Common myeloid progenitor, CD34-positive (primary cell): ENCODE measurements around the gene ACACB.

Source experiments
- CTCF ChIA-PET: fragments of 350-600 bp; sonication (Branson Sonifier 250); formaldehyde crosslinking; loops from one replicate; lab custom pipeline; 2021; ENCODE audit warnings: antibody characterized with exemption; lab: Charles Lee
- POLR2A ChIA-PET: fragments of 350-600 bp; sonication (Branson Sonifier 250); formaldehyde crosslinking; loops from one replicate; lab custom pipeline; 2021; ENCODE audit warnings: antibody characterized with exemption; lab: Charles Lee
- DNase-seq, 3 donors: peaks; one replicate each; pipeline versions ENCODE4 v3.0.0 to v3.0.0-alpha.2; 2013
- H3K27ac ChIP-seq, 2 experiments: 1 replicate in 1 of 2; 2 replicates in 1 of 2; pipeline ENCODE4 v1.7.0; 2013; ENCODE audit warnings: inconsistent platforms in 2 of 2, low read length in 2 of 2, mild to moderate bottlenecking in 2 of 2, low read depth in 1 of 2, moderate library complexity in 1 of 2; ENCODE audit not compliant: severe bottlenecking in 2 of 2, insufficient read depth in 1 of 2, poor library complexity in 1 of 2
- H3K27me3 ChIP-seq, 5 experiments: replicated peaks in 2 of 5; 1 replicate in 3 of 5; 2 replicates in 2 of 5; pipeline versions ENCODE4 v1.6.1 to v1.7.0; 2013; ENCODE audit warnings: low read length in 4 of 5, mild to moderate bottlenecking in 2 of 5, moderate library complexity in 2 of 5, inconsistent platforms in 1 of 5; ENCODE audit not compliant: insufficient read depth in 5 of 5, control insufficient read depth in 4 of 5
- H3K36me3 ChIP-seq, 4 experiments: 1 replicate in 2 of 4; 2 replicates in 2 of 4; pipeline versions ENCODE4 v1.6.1 to v1.7.0; 2013; ENCODE audit warnings: low read length in 3 of 4, control low read depth in 1 of 4, mild to moderate bottlenecking in 1 of 4; ENCODE audit not compliant: control insufficient read depth in 4 of 4, insufficient read depth in 4 of 4
- H3K4me1 ChIP-seq, 4 experiments: 1 replicate in 3 of 4; 2 replicates in 1 of 4; pipeline versions ENCODE4 v1.6.1 to v1.7.1; 2013; ENCODE audit warnings: low read length in 3 of 4, mild to moderate bottlenecking in 3 of 4, control low read depth in 1 of 4, inconsistent platforms in 1 of 4, moderate library complexity in 1 of 4; ENCODE audit not compliant: control insufficient read depth in 4 of 4, insufficient read depth in 4 of 4; ENCODE audit errors: control extremely low read depth in 1 of 4
- H3K4me3 ChIP-seq, 7 experiments: 1 replicate in 4 of 7; 2 replicates in 3 of 7; pipeline versions ENCODE4 v1.5.1 to v1.7.0; 2013; ENCODE audit warnings: mild to moderate bottlenecking in 7 of 7, low read length in 6 of 7, moderate library complexity in 6 of 7, inconsistent platforms in 2 of 7, low read depth in 2 of 7, control low read depth in 1 of 7; ENCODE audit not compliant: insufficient read depth in 4 of 7, control insufficient read depth in 1 of 7; ENCODE audit errors: extremely low read depth in 1 of 7
- H3K9me3 ChIP-seq, 5 experiments: 1 replicate in 4 of 5; 2 replicates in 1 of 5; pipeline versions ENCODE4 v1.6.1 to v1.7.1; 2013; ENCODE audit warnings: low read length in 4 of 5, mild to moderate bottlenecking in 2 of 5, inconsistent platforms in 1 of 5, low read depth in 1 of 5, moderate library complexity in 1 of 5; ENCODE audit not compliant: control insufficient read depth in 4 of 5, insufficient read depth in 2 of 5; ENCODE audit errors: control extremely low read depth in 1 of 5
- WGBS: methylation state at CpG from one replicate; pipeline ENCODE4 v1.1.5; 2013; ENCODE audit not compliant: insufficient coverage; 5-methylcytosine and 5-hydroxymethylcytosine counted together

ACACB gene

GRCh38 chr12:109087250-109087649 lies 29.1 kb upstream of the ACACB start:
- DNase-seq = no peak
- ChIA-PET POLR2A (no interaction called here), CTCF (interaction anchor here (0.9 to 1.7 kb wide), 2 partner anchors 25 to 521 kb away, joined by 3 to 4 read pairs; no protein-coding TSS in a partner anchor)
- no peak overlapping the region for H3K27ac ChIP-seq
- H3K4me1 ChIP-seq = peaks cover 1 to 8% (median 5%) of the 10 kb centered on the region in 4 experiments
- no peaks in the 10 kb centered on the region for H3K9me3 ChIP-seq
- H3K36me3 ChIP-seq = peaks cover 25 to 73% (median 61%) of the 10 kb centered on the region in 4 experiments
- WGBS = 91% methylated on average over 5 of the region's 5 CpGs
- H3K4me3 ChIP-seq = no peak overlapping the region
- H3K27me3 ChIP-seq = no peaks in the 10 kb centered on the region

- Histone ChIP-seq H3K27ac (no peak overlapping the region), H3K27me3 (no peaks in the 10 kb centered on the region), H3K36me3 (peaks cover 15 to 57% (median 48%) of the 10 kb centered on the region in 4 experiments), H3K9me3 (no peaks in the 10 kb centered on the region), H3K4me3 (no peak overlapping the region), H3K4me1 (peaks cover 8 to 22% (median 17%) of the 10 kb centered on the region in 4 experiments)
- no peak for DNase-seq
- ChIA-PET POLR2A (no interaction called here), CTCF (no interaction called here)
- 100% methylated on average over 5 of the region's 6 CpGs for WGBS
Measured at GRCh38 chr12:109088818-109089217, 27.6 kb upstream of the ACACB start.

- ChIA-PET POLR2A (no interaction called here), CTCF (no interaction called here)
- Histone ChIP-seq H3K36me3 (peaks cover 13 to 56% (median 42%) of the 10 kb centered on the region in 4 experiments), H3K4me3 (no peak overlapping the region), H3K27me3 (no peaks in the 10 kb centered on the region), H3K27ac (no peak overlapping the region), H3K9me3 (no peaks in the 10 kb centered on the region), H3K4me1 (peaks cover 8 to 22% (median 17%) of the 10 kb centered on the region in 4 experiments)
- WGBS = 98% methylated on average over 7 of the region's 7 CpGs
- no peak for DNase-seq
Measured at GRCh38 chr12:109089683-109090082, 26.7 kb upstream of the ACACB start.

GRCh38 chr12:109092497-109093021 lies 23.8 kb upstream of the ACACB start:
- ChIA-PET POLR2A (no interaction called here), CTCF (interaction anchor here (0.6 to 2.2 kb wide), 9 partner anchors 21 to 274 kb away, joined by 3 to 9 read pairs (median 3); partner anchors contain the start of gene USP30)
- Histone ChIP-seq H3K27me3 (no peaks in the 10 kb centered on the region), H3K36me3 (peaks cover 4 to 30% (median 26%) of the 10 kb centered on the region in 4 experiments), H3K4me1 (peaks cover 8 to 27% (median 22%) of the 10 kb centered on the region in 4 experiments), H3K4me3 (peak overlapping the region in 6 of 7 experiments; percentile 55 to 82 (median 68)), H3K27ac (peak overlapping the region in 1 of 2 experiments; percentile 74), H3K9me3 (no peaks in the 10 kb centered on the region)
- 38% methylated on average over 6 of the region's 6 CpGs for WGBS
- DNase-seq = peak in 1 of 3 donors; percentile 20

GRCh38 chr12:109093022-109093918 lies 23.1 kb upstream of the ACACB start, which contains the start of gene ALKBH2:
Gene ALKBH2 (minus strand): TSS chr12:109093472. CDS start chr12:109092786, 686 bp downstream.
- Histone ChIP-seq H3K27ac (peak within 1 kb of the TSS in 1 of 2 experiments; percentile 74), H3K36me3 (peaks cover 2 to 26% (median 20%) of the 10 kb centered on the region in 4 experiments), H3K4me1 (peaks cover 8 to 29% (median 24%) of the 10 kb centered on the region in 4 experiments), H3K9me3 (no peaks in the 10 kb centered on the region), H3K27me3 (no peaks in the 10 kb centered on the region), H3K4me3 (peak within 1 kb of the TSS; percentile 24 to 82 (median 68))
- 4% methylated on average over 38 of the region's 45 CpGs for WGBS
- DNase-seq = peak; percentile 95 to 97 (median 97)
- CTCF ChIA-PET = interaction anchor here (0.6 to 2.2 kb wide), 13 partner anchors 13 to 427 kb away, joined by 3 to 9 read pairs (median 3); partner anchors contain the start of gene USP30
- POLR2A ChIA-PET = no interaction called here

- 49% methylated on average over 11 of the region's 11 CpGs for WGBS
- DNase-seq = no peak
- H3K36me3 ChIP-seq = peaks cover 0 to 34% (median 8%) of the 10 kb centered on the region in 4 experiments
- H3K9me3 ChIP-seq = no peaks in the 10 kb centered on the region
- H3K27ac ChIP-seq = no peak overlapping the region
- ChIA-PET POLR2A (no interaction called here), CTCF (no interaction called here)
- H3K27me3 ChIP-seq = no peaks in the 10 kb centered on the region
- H3K4me1 ChIP-seq = peaks cover 11 to 35% (median 32%) of the 10 kb centered on the region in 4 experiments
- peak overlapping the region in 4 of 7 experiments; percentile 76 to 93 (median 82) for H3K4me3 ChIP-seq
Measured at GRCh38 chr12:109097140-109097434, 19.3 kb upstream of the ACACB start.
